Transverse colon (tissue), 3 donors: ENCODE results near the gene TMEM132D.

Source experiments
- CTCF ChIP-seq, 5 experiments: fragments of 200-600 bp in 3 of 5; fragments of 450-650 bp in 2 of 5; sonication (generic) in 3 of 5; IDR thresholded peaks; 1 replicate in 2 of 5; 2 replicates in 3 of 5; pipeline ENCODE4 v1.5.1; 2016 to 2017; ENCODE audit warnings: antibody characterized with exemption in 5 of 5, inconsistent platforms in 3 of 5, mild to moderate bottlenecking in 2 of 5, moderate library complexity in 1 of 5
- POLR2A ChIP-seq: fragments of 450-650 bp; IDR thresholded peaks from one replicate; pipeline ENCODE4 v1.6.1; 2016; ENCODE audit warnings: antibody characterized with exemption, mild to moderate bottlenecking, moderate library complexity

GRCh38 chr12:129179941-129180553, 723.8 kb downstream of the TMEM132D start:
- TF ChIP-seq POLR2A (no peak), CTCF (IDR thresholded peaks at IDR 0.05) (no peak)
